ENCODE data around the gene IPO5. TPM values are rescaled to one million over a fixed set of nuclear protein-coding genes. Genes with fewer than 3 reads are reported as not detected.

IPO5 gene
- total and polyA plus RNA-seq, 2 of the 4 experiments (the other 2 are of a cell fraction) = 89.2 to 270 TPM

DNA sequence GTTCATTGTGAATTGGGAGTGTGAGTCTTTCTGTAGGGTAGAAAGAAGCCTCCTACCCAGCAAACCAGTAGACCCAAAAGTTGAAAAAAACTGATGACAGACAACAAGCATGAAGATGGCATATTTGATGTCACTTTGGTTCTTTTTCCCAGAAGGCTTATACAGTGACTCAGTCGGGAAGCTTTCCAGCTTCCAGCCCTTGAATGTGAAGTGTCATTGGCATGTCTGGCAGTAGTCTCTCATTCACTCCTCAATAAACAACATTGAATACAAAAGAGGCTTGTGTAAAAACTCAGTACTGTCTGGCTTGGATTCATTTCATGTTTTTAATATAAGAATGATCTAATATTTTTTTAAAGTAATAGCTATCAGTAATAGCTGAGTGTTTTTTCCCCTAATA lies 68.7 kb downstream of the IPO5 start:
- H3K9me3 ChIP-seq (ENCODE audit: control insufficient read depth, insufficient read depth, low read length) = no peaks in the 10 kb centered on the region
- DNase-seq = peak; percentile 93
- no peak overlapping the region for H3K23ac ChIP-seq (ENCODE audit: low read depth, low read length)
- H2BK15ac ChIP-seq (ENCODE audit: low read depth, low read length) = 0 out of 3 replicates have a peak overlapping the region, but pooled peaks have one; percentile 9
- ATAC-seq (ENCODE audit: low read depth) = peak; percentile 70
- H3K14ac ChIP-seq (replicated peaks; ENCODE audit: low read depth, low read length) = 0 out of 2 replicates have a peak overlapping the region, but pooled peaks have one; percentile 10
- H4K8ac ChIP-seq (ENCODE audit: low read depth in 2 of 2, low read length in 2 of 2) = no peak overlapping the region; a peak in 1 of 4 replicates
- no peak overlapping the region for H3K4me2 ChIP-seq (ENCODE audit: low read depth, low read length)
- H3K18ac ChIP-seq (ENCODE audit: low read depth, low read length) = no peak overlapping the region
- no peak overlapping the region; the same call in 1 of the 2 replicates for H2BK20ac ChIP-seq (ENCODE audit: low read depth, low read length)
- no peaks in the 10 kb centered on the region for H4K20me1 ChIP-seq (ENCODE audit: insufficient read depth, low read length)
- no peak overlapping the region for H2AK5ac ChIP-seq (ENCODE audit: low read depth, low read length)
- peak overlapping the region; percentile 69 for H2BK5ac ChIP-seq (ENCODE audit: low read depth, low read length, poor library complexity, severe bottlenecking)
- POLR2A ChIA-PET (ENCODE audit: unreplicated experiment) = no interaction called here
- H3K56ac ChIP-seq (ENCODE audit: extremely low read depth, insufficient read depth, low read length) = 0 out of 2 replicates have a peak overlapping the region, but pooled peaks have one; percentile 10
- no peaks in the 10 kb centered on the region for H3K27me3 ChIP-seq (ENCODE audit: control insufficient read depth, insufficient read depth, low read length)
- H3K36me3 ChIP-seq (ENCODE audit: control insufficient read depth, insufficient read depth, low read length) = peaks cover 22% of the 10 kb centered on the region
- H3K9me1 ChIP-seq (ENCODE audit: insufficient read depth, low read length) = peaks cover 10% of the 10 kb centered on the region
- TSS peak; percentile 92 for BruUV-seq (replicated peaks)
- peaks cover 6 to 22% of the 10 kb centered on the region in 2 experiments; a peak in 3 of 4 replicates for H3K79me1 ChIP-seq (ENCODE audit: low read depth in 1 of 2, low read length in 2 of 2)
- H3K4me3 ChIP-seq (ENCODE audit: insufficient read depth, low read depth, low read length) = no peak overlapping the region
- in situ Hi-C loops (cut with MboI; ENCODE audit: low sequenced_read_pairs) = no loop called here
- H3K27ac ChIP-seq (ENCODE audit: insufficient read depth, low read length) = no peak overlapping the region
- TF ChIP-seq, protein P1, sequence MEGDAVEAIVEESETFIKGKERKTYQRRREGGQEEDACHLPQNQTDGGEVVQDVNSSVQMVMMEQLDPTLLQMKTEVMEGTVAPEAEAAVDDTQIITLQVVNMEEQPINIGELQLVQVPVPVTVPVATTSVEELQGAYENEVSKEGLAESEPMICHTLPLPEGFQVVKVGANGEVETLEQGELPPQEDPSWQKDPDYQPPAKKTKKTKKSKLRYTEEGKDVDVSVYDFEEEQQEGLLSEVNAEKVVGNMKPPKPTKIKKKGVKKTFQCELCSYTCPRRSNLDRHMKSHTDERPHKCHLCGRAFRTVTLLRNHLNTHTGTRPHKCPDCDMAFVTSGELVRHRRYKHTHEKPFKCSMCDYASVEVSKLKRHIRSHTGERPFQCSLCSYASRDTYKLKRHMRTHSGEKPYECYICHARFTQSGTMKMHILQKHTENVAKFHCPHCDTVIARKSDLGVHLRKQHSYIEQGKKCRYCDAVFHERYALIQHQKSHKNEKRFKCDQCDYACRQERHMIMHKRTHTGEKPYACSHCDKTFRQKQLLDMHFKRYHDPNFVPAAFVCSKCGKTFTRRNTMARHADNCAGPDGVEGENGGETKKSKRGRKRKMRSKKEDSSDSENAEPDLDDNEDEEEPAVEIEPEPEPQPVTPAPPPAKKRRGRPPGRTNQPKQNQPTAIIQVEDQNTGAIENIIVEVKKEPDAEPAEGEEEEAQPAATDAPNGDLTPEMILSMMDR (conservative IDR thresholded peaks at IDR 0.05; ENCODE audit: low read depth, low read length) = no peak
- TF ChIP-seq, protein P2, sequence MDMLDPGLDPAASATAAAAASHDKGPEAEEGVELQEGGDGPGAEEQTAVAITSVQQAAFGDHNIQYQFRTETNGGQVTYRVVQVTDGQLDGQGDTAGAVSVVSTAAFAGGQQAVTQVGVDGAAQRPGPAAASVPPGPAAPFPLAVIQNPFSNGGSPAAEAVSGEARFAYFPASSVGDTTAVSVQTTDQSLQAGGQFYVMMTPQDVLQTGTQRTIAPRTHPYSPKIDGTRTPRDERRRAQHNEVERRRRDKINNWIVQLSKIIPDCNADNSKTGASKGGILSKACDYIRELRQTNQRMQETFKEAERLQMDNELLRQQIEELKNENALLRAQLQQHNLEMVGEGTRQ (IDR thresholded peaks at IDR 0.05; ENCODE audit: low read depth, low read length) = no peak
- no peak overlapping the region for H3K9ac ChIP-seq (ENCODE audit: low read depth, low read length)
- H3K4ac ChIP-seq (ENCODE audit: low read depth, low read length) = 0 out of 2 replicates have a peak overlapping the region, but pooled peaks have one; percentile 18
- CTCF ChIA-PET = no interaction called here
- WGBS, 2 experiments (ENCODE audit: extremely low coverage in 2 of 2, insufficient read length in 1 of 2) = no CpG with 5 or more reads among the region's 1 CpG
- H4K5ac ChIP-seq (ENCODE audit: low read depth, low read length) = no peak overlapping the region
- dilution Hi-C loops (cut with HindIII; ENCODE audit: low sequenced_read_pairs, unreplicated experiment) = no loop called here
- no peak overlapping the region for H2AFZ ChIP-seq (replicated peaks; ENCODE audit: low read length, poor library complexity)
- no peak overlapping the region for H2AK9ac ChIP-seq (replicated peaks; ENCODE audit: low read depth, low read length, poor library complexity)
- H3K4me1 ChIP-seq (ENCODE audit: control insufficient read depth, insufficient read depth, low read length) = peaks cover 10% of the 10 kb centered on the region
- H4K91ac ChIP-seq (ENCODE audit: insufficient read depth, low read depth, low read length) = 0 out of 2 replicates have a peak overlapping the region, but pooled peaks have one; percentile 38
- intact Hi-C loops (cut with micrococcal nuclease) = no loop called here
- peak overlapping the region; percentile 76 for H2BK120ac ChIP-seq (ENCODE audit: low read depth, low read length)

All from IMR-90 (cell line).